HUES48 (cell line): ENCODE measurements around the gene BTBD9.

Source experiments
- H3K27ac ChIP-seq: one replicate; pipeline ENCODE4 v1.7.0; 2013; ENCODE audit warnings: low read depth, low read length, inconsistent platforms
- H3K27me3 ChIP-seq: 2 replicates; pipeline ENCODE4 v1.6.1; 2013; ENCODE audit warnings: mild to moderate bottlenecking, low read length; ENCODE audit not compliant: control insufficient read depth, insufficient read depth
- H3K36me3 ChIP-seq: 2 replicates; pipeline ENCODE4 v1.6.1; 2013; ENCODE audit warnings: low read length; ENCODE audit not compliant: control insufficient read depth, insufficient read depth
- H3K4me1 ChIP-seq: 2 replicates; pipeline ENCODE4 v1.6.1; 2013; ENCODE audit warnings: mild to moderate bottlenecking, low read length; ENCODE audit not compliant: control insufficient read depth, insufficient read depth
- H3K4me3 ChIP-seq: 2 replicates; pipeline ENCODE4 v1.5.1; 2013; ENCODE audit warnings: mild to moderate bottlenecking, low read depth, low read length
- H3K9ac ChIP-seq: 2 replicates; pipeline ENCODE4 v1.6.1; 2013; ENCODE audit warnings: mild to moderate bottlenecking, low read depth, low read length, moderate library complexity
- H3K9me3 ChIP-seq: 2 replicates; pipeline ENCODE4 v1.6.1; 2013; ENCODE audit warnings: low read length; ENCODE audit not compliant: control insufficient read depth, insufficient read depth

The BTBD9 gene

DNA sequence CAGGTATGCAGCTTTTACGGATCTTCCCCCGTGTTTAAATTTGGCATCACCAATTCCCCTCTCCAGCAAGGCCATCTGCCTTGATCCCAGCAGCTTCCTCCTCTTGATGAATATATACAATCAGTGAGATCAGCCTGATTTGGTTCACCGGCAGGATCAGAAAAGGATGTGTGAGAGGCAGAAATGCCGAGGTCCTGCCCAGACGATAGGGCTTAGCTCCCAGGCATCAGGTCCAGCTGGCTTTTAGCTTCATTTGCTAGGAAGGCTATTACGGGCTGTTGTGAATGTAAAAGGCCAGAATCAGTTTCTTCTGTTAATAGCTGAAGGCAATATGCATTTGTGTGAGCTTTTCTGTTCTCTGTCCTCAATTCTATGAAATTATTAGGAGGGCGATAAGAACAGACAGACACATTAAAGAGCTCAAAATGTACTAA, 372.8 kb downstream of the BTBD9 start:
- H3K4me1 ChIP-seq, result peaks cover 70% of the 10 kb centered on the region
- H3K9ac ChIP-seq, result no peak overlapping the region
- H3K27ac ChIP-seq, result no peak overlapping the region
- no peak overlapping the region for H3K4me3 ChIP-seq
- H3K27me3 ChIP-seq, result no peaks in the 10 kb centered on the region
- H3K9me3 ChIP-seq, result no peaks in the 10 kb centered on the region
- H3K36me3 ChIP-seq, result no peaks in the 10 kb centered on the region

DNA sequence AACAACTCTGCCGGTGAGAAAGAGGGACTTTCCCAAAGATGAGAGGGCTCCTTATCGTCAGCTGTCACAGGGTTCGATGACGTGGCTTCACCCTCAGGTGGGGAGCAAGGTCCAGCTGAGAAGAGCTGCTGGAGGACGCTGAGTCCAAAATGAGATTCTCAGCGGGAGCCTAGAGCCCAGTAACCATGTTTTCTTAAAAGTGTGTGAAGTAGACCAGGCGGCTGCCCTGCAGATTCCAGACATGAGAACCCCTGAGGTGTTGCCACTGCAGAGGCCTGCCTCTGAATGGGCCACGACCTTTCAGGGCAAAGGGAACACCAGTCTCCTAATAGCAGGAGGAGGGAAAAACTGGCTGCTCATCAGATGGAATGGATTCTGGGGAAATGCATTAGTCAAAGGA, 375.1 kb downstream of the BTBD9 start:
- H3K4me3 ChIP-seq, result no peak overlapping the region
- peak overlapping the region; percentile 77 for H3K27ac ChIP-seq
- H3K36me3 ChIP-seq, result no peaks in the 10 kb centered on the region
- H3K4me1 ChIP-seq, result peaks cover 57% of the 10 kb centered on the region
- no peaks in the 10 kb centered on the region for H3K27me3 ChIP-seq
- no peaks in the 10 kb centered on the region for H3K9me3 ChIP-seq
- no peak overlapping the region; the same call in 1 of the 2 replicates for H3K9ac ChIP-seq

- Histone ChIP-seq H3K36me3 (no peaks in the 10 kb centered on the region), H3K4me3 (no peak overlapping the region; the same call in 1 of the 2 replicates), H3K9ac (no peak overlapping the region; the same call in 1 of the 2 replicates), H3K4me1 (peaks cover 43% of the 10 kb centered on the region), H3K27ac (peak overlapping the region; percentile 97), H3K27me3 (no peaks in the 10 kb centered on the region), H3K9me3 (no peaks in the 10 kb centered on the region)
Measured at GRCh38 chr6:38262609-38263008, 377.1 kb downstream of the BTBD9 start.

- no peak overlapping the region; the same call in 1 of the 2 replicates for H3K4me3 ChIP-seq
- H3K9me3 ChIP-seq, result no peaks in the 10 kb centered on the region
- H3K9ac ChIP-seq, result peak overlapping the region; percentile 58; the same call in 1 of the 2 replicates
- peak overlapping the region; percentile 97 for H3K27ac ChIP-seq
- peaks cover 39% of the 10 kb centered on the region for H3K4me1 ChIP-seq
- H3K36me3 ChIP-seq, result no peaks in the 10 kb centered on the region
- H3K27me3 ChIP-seq, result no peaks in the 10 kb centered on the region
Measured at GRCh38 chr6:38262026-38262425, 377.7 kb downstream of the BTBD9 start.

GRCh38 chr6:38261626-38262025, 378.1 kb downstream of the BTBD9 start:
- Histone ChIP-seq H3K36me3 (no peaks in the 10 kb centered on the region), H3K4me3 (no peak overlapping the region; the same call in 1 of the 2 replicates), H3K27me3 (no peaks in the 10 kb centered on the region), H3K9me3 (no peaks in the 10 kb centered on the region), H3K4me1 (peaks cover 36% of the 10 kb centered on the region), H3K27ac (peak overlapping the region; percentile 97), H3K9ac (peak overlapping the region; percentile 58; the same call in 1 of the 2 replicates)

DNA sequence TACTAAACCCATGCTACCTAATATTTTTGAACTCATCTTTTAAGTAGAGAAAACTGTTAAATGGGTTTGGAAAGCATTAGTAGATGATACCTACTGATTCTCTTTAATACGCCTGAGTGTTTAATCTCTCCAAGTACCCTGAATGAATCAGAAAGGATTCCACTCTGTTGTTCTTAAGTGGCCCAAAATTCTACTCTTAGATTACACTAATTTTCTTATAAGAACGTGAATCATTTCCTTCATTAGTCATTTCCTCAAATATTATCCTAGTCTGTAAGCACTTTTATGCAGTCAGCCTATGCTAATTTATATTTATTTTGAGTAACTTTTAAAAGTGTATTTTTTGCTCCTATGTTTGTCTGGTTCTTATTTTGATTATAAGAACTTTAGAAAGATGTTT, 380.0 kb downstream of the BTBD9 start:
- H3K27me3 ChIP-seq, result no peaks in the 10 kb centered on the region
- no peak overlapping the region for H3K9ac ChIP-seq
- H3K4me1 ChIP-seq, result peaks cover 34% of the 10 kb centered on the region
- no peaks in the 10 kb centered on the region for H3K9me3 ChIP-seq
- no peaks in the 10 kb centered on the region for H3K36me3 ChIP-seq
- no peak overlapping the region for H3K4me3 ChIP-seq
- no peak overlapping the region for H3K27ac ChIP-seq

DNA sequence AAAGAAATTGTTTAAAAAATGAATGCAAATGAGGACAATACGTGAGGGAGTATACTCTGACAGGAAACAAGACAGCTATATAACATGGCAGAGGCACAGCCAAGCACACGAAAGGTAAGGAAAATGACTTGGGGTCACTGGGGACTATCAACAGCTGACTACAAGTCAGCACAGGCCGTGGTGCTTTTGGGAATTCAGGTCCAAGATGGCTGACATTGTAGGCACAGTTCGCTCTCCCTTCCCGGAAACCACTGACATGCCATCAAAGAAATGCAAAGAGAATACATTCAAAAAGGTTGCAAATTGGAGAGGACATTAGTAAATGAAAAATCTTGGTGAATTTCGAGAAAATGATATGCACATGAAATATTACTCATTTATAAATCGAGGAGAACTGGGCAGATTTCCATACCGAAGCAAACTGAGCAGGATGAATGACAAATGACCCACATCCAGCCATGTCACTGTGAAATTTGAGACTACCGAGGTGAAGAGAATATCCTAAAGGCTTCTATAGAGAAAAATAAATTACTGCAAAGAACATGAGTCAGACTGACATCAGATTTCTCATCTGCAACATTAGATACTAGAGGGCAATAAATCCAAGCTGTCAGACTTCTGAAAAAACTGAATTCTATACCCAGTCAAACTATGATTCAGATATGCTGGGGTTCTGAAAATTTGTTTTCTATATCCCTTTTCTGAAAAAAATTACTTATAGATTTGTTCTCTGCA, 391.1 kb downstream of the BTBD9 start:
- H3K9me3 ChIP-seq, result no peaks in the 10 kb centered on the region
- no peaks in the 10 kb centered on the region for H3K27me3 ChIP-seq
- H3K4me1 ChIP-seq, result 0 out of 2 replicates have a peak, but pooled peaks cover 4% of the 10 kb centered on the region
- no peak overlapping the region for H3K4me3 ChIP-seq
- H3K27ac ChIP-seq, result no peak overlapping the region
- no peak overlapping the region for H3K9ac ChIP-seq
- H3K36me3 ChIP-seq, result no peaks in the 10 kb centered on the region

DNA sequence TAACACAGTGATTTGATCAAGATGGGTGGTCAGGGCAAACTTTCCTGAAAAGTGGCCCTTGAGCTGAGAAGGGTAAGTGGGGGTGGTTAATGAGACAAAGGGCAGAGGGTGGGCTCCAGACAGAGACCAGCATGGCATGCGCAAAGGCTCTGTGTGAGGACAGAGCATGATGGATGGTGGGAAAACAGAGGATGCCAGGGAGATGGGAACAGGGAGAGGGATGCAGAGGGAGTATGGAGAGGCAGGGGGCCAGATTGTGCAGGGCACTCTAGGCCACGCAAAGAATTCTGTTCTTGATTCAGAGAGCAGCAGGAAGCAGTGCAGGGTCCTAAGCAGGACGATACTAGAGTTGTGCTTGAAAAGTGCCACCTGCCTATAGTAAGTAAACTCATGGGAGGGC, 394.4 kb downstream of the BTBD9 start:
- no peak overlapping the region for H3K9ac ChIP-seq
- no peaks in the 10 kb centered on the region for H3K27me3 ChIP-seq
- no peak overlapping the region for H3K4me3 ChIP-seq
- H3K9me3 ChIP-seq, result no peaks in the 10 kb centered on the region
- no peaks in the 10 kb centered on the region for H3K36me3 ChIP-seq
- H3K4me1 ChIP-seq, result peaks cover 12% of the 10 kb centered on the region; the same call in 1 of the 2 replicates
- no peak overlapping the region for H3K27ac ChIP-seq

- H3K9ac ChIP-seq, result no peak overlapping the region
- no peaks in the 10 kb centered on the region for H3K9me3 ChIP-seq
- H3K27me3 ChIP-seq, result no peaks in the 10 kb centered on the region
- no peak overlapping the region for H3K4me3 ChIP-seq
- H3K4me1 ChIP-seq, result peaks cover 14% of the 10 kb centered on the region
- no peak overlapping the region for H3K27ac ChIP-seq
- H3K36me3 ChIP-seq, result no peaks in the 10 kb centered on the region
Measured at GRCh38 chr6:38244869-38245268, 394.9 kb downstream of the BTBD9 start.

GRCh38 chr6:38241200-38241871, 398.4 kb downstream of the BTBD9 start:
- no peaks in the 10 kb centered on the region for H3K27me3 ChIP-seq
- no peak overlapping the region for H3K4me3 ChIP-seq
- H3K36me3 ChIP-seq, result no peaks in the 10 kb centered on the region
- no peak overlapping the region for H3K9ac ChIP-seq
- H3K27ac ChIP-seq, result no peak overlapping the region
- no peaks in the 10 kb centered on the region for H3K9me3 ChIP-seq
- H3K4me1 ChIP-seq, result peaks cover 24% of the 10 kb centered on the region
